Retinal pigment epithelial cell (primary cell): ENCODE data around the gene AGRP.

Experiments used
- DNase-seq: peaks from one replicate; pipeline ENCODE4 v3.0.0-alpha.2; 2010; ENCODE audit warnings: low read depth
- H3K4me3 ChIP-seq: 2 replicates; pipeline ENCODE4 v1.5.1; 2011; ENCODE audit warnings: mild to moderate bottlenecking, low read length, control low read depth, moderate library complexity
- CTCF ChIP-seq: conservative IDR thresholded peaks from 2 replicates; pipeline ENCODE4 v1.5.1; 2011; ENCODE audit warnings: low read depth, low read length, control low read depth, inconsistent platforms

AGRP gene

GRCh38 chr16:67481561-67482232, 1.6 kb downstream of the AGRP start:
- peak overlapping the region; percentile 66 for H3K4me3 ChIP-seq
- no peak for TF ChIP-seq CTCF
- no peak for DNase-seq

- TF ChIP-seq CTCF, result peak; percentile 84
Observed at GRCh38 chr16:67480833-67481560, 2.4 kb downstream of the AGRP start, which contains the start of gene ATP6V0D1. TSS of gene ATP6V0D1 (minus strand) at chr16:67481157. CDS start at chr16:67481086, 71 bp downstream.

GRCh38 chr16:67477960-67478554, 5.3 kb downstream of the AGRP start:
- no peak for TF ChIP-seq CTCF
- H3K4me3 ChIP-seq, result no peak overlapping the region

More at GRCh38 chr16:67480833-67481560, 2.4 kb downstream of the AGRP start, which contains the start of gene ATP6V0D1:
- H3K4me3 ChIP-seq, result peak within 1 kb of the TSS; percentile 96
- peak; percentile 89 for DNase-seq

GRCh38 chr16:67474551-67475455, 8.5 kb downstream of the AGRP start:
- no peak for TF ChIP-seq CTCF
- no peak for DNase-seq
- no peak overlapping the region for H3K4me3 ChIP-seq

More at GRCh38 chr16:67477960-67478554, 5.3 kb downstream of the AGRP start:
- DNase-seq, result no peak

GRCh38 chr16:67471758-67472384, 11.5 kb downstream of the AGRP start:
- TF ChIP-seq CTCF, result no peak
- no peak overlapping the region for H3K4me3 ChIP-seq
- DNase-seq, result no peak

- no peak for TF ChIP-seq CTCF
- no peak overlapping the region for H3K4me3 ChIP-seq
- no peak for DNase-seq
Observed at GRCh38 chr16:67470359-67470758, 13.0 kb downstream of the AGRP start.
